ENCODE data around the gene RBM12.

- TF ChIP-seq TEAD4 (CRISPR knock-in tag; IDR thresholded peaks at IDR 0.05) = no peak
- TF ChIP-seq CREB1 (CRISPR knock-in tag; IDR thresholded peaks at IDR 0.05) = no peak
- TF ChIP-seq CTCF (IDR thresholded peaks at IDR 0.05) = no peak
- no peak for TF ChIP-seq ATF2 (CRISPR knock-in tag; IDR thresholded peaks at IDR 0.05; ENCODE audit: borderline replicate concordance, low read depth)
- TF ChIP-seq AR (CRISPR knock-in tag; IDR thresholded peaks at IDR 0.05) = no peak
- no peak for TF ChIP-seq GTF2I (CRISPR knock-in tag; conservative IDR thresholded peaks at IDR 0.05)
- TF ChIP-seq NR2C2 (CRISPR knock-in tag; IDR thresholded peaks at IDR 0.05) = no peak
- no peak for TF ChIP-seq CBFB (CRISPR knock-in tag; IDR thresholded peaks at IDR 0.05; ENCODE audit: low read depth)
- no peak for TF ChIP-seq ZNF121 (CRISPR knock-in tag; IDR thresholded peaks at IDR 0.05)
- TF ChIP-seq ZNF263 (CRISPR knock-in tag; IDR thresholded peaks at IDR 0.05; ENCODE audit: low read depth) = no peak
These were observed 29.0 kb downstream of the RBM12 start for GRCh38 chr20:35635652-35636051.
